BLaER1 (cell line): ENCODE measurements around the gene THUMPD3.
A peak's percentile ranks its signal among the peaks of the same experiment; 100 is the strongest.

Source experiments
- H3K27ac ChIP-seq: shearing (Covaris generic); formaldehyde crosslinking; 2 replicates; pipeline ENCODE4 v1.8.1; 2022
- H3K27me3 ChIP-seq: shearing (Covaris generic); formaldehyde crosslinking; 2 replicates; pipeline ENCODE4 v1.8.1; 2022
- H3K36me3 ChIP-seq: shearing (Covaris generic); formaldehyde crosslinking; 2 replicates; pipeline ENCODE4 v1.8.1; 2022
- H3K4me1 ChIP-seq: shearing (Covaris generic); formaldehyde crosslinking; 2 replicates; pipeline ENCODE4 v1.8.1; 2022
- H3K4me2 ChIP-seq: shearing (Covaris generic); formaldehyde crosslinking; 2 replicates; pipeline ENCODE4 v1.8.1; 2022
- H3K4me3 ChIP-seq: shearing (Covaris generic); formaldehyde crosslinking; 2 replicates; pipeline ENCODE4 v1.8.1; 2022
- H3K9ac ChIP-seq: shearing (Covaris generic); formaldehyde crosslinking; 2 replicates; pipeline ENCODE4 v1.8.1; 2022
- H3K9me3 ChIP-seq: shearing (Covaris generic); formaldehyde crosslinking; 2 replicates; pipeline ENCODE4 v1.8.1; 2022
- H4K20me1 ChIP-seq: shearing (Covaris generic); formaldehyde crosslinking; 2 replicates; pipeline ENCODE4 v1.8.1; 2022
- Cebpa-rat ChIP-seq: shearing (Covaris generic); IDR thresholded peaks from 2 replicates; pipeline ENCODE4 v1.8.1; 2022

The THUMPD3 gene

DNA sequence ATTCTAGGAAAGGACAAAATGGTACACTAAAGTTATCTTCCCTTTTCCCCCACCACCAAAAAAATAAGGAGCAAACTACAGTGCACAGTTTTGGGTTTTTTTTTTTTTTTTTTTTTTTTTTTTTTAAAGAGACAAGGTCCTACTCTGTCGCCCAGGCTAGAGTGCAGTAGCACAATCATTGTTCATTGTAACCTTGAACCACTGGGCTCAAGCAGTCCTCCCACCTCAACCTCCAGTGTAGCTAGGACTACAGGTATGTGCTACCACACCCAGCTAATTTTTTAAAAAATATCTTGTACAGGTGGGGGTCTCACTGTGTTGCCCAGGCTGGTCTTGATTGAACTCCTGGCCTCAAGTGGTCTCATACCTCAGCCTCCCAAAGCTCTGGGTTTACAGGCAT is 49.4 kb downstream of the THUMPD3 start:
- H3K27me3 ChIP-seq, result no peaks in the 10 kb centered on the region

DNA sequence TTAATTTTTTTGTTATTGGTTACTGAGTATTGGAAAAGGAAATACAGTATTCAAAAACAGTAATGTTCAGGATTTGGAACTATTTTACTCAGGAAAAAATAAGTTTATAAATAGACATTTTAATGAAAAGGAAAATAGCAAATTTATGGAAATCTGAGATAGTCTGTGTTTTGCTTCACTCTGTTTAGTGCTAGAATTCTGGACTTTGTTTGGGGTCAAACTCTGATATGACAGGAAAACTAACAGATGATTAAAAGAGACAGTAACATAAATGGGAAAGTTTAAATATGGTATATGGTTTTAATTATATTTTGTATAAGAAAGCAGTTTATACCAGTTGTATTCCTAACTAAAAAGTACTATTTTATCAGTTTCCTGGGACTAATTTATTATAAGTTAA is 52.0 kb downstream of the THUMPD3 start:
- Histone ChIP-seq H3K36me3 (peaks cover 54% of the 10 kb centered on the region), H4K20me1 (peaks cover 100% of the 10 kb centered on the region), H3K9me3 (no peaks in the 10 kb centered on the region; the same call in 1 of the 2 replicates), H3K4me1 (no peaks in the 10 kb centered on the region), H3K4me3 (no peak overlapping the region), H3K27ac (no peak overlapping the region), H3K9ac (no peak overlapping the region), H3K27me3 (no peaks in the 10 kb centered on the region), H3K4me2 (no peak overlapping the region)
- no peak for TF ChIP-seq Cebpa-rat

More for the DNA sequence above, 49.4 kb downstream of the THUMPD3 start:
- peaks cover 52% of the 10 kb centered on the region for H3K36me3 ChIP-seq
- TF ChIP-seq Cebpa-rat, result no peak
- H4K20me1 ChIP-seq, result peaks cover 100% of the 10 kb centered on the region
- H3K9ac ChIP-seq, result no peak overlapping the region
- H3K4me3 ChIP-seq, result no peak overlapping the region
- peaks cover 7% of the 10 kb centered on the region for H3K4me1 ChIP-seq
- no peak overlapping the region for H3K27ac ChIP-seq
- no peaks in the 10 kb centered on the region; the same call in 1 of the 2 replicates for H3K9me3 ChIP-seq
- H3K4me2 ChIP-seq, result no peak overlapping the region

DNA sequence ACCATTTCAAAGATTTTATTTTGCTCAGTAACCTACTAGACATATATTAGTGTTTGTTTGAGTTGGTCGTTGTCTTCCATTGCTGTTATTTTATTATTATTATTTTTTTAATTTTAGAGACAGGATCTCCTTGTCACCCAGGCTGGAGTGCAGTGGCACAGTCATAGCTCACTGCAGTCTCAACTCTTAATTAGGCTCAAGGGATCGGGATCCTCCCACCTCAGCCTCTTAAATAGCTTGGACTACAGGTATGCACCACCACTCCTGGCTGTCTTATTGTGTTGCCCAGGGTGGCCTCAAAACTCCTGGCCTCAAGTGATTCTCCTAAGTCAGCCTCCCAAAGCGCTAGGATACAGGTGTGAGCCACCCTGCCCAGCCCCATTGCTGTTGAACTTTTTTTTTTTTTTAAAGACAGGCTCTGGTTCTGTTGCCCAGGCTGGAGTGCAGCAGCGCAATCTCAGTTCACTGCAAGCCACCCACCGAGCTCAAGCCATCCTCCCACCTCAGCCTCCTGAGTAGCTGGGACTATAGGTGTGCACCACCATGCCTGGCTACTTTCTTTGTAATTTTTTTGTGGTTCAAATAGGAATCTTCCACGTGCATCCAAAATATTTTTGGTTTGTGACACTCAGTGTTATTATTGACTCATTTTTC is 52.8 kb downstream of the THUMPD3 start:
- H4K20me1 ChIP-seq, result peaks cover 100% of the 10 kb centered on the region
- no peak overlapping the region for H3K9ac ChIP-seq
- no peaks in the 10 kb centered on the region for H3K27me3 ChIP-seq
- H3K9me3 ChIP-seq, result no peaks in the 10 kb centered on the region; the same call in 1 of the 2 replicates
- H3K27ac ChIP-seq, result no peak overlapping the region
- TF ChIP-seq Cebpa-rat, result no peak
- H3K4me3 ChIP-seq, result no peak overlapping the region
- H3K4me1 ChIP-seq, result no peaks in the 10 kb centered on the region
- H3K4me2 ChIP-seq, result no peak overlapping the region
- peaks cover 54% of the 10 kb centered on the region for H3K36me3 ChIP-seq

- H3K9ac ChIP-seq, result no peak overlapping the region
- no peak overlapping the region for H3K4me2 ChIP-seq
- no peaks in the 10 kb centered on the region; the same call in 1 of the 2 replicates for H3K9me3 ChIP-seq
- H3K4me3 ChIP-seq, result no peak overlapping the region
- H4K20me1 ChIP-seq, result peaks cover 100% of the 10 kb centered on the region
- H3K4me1 ChIP-seq, result peaks cover 6% of the 10 kb centered on the region; the same call in 1 of the 2 replicates
- no peak overlapping the region for H3K27ac ChIP-seq
- no peaks in the 10 kb centered on the region for H3K27me3 ChIP-seq
- no peak for TF ChIP-seq Cebpa-rat
- H3K36me3 ChIP-seq, result peaks cover 54% of the 10 kb centered on the region
These were observed 53.4 kb downstream of the THUMPD3 start for GRCh38 chr3:9416139-9416780.

GRCh38 chr3:9420850-9421549 is 58.1 kb downstream of the THUMPD3 start:
- H3K27me3 ChIP-seq, result no peaks in the 10 kb centered on the region
- H3K36me3 ChIP-seq, result peaks cover 49% of the 10 kb centered on the region
- no peak for TF ChIP-seq Cebpa-rat
- no peak overlapping the region for H3K27ac ChIP-seq
- H3K4me2 ChIP-seq, result no peak overlapping the region
- H3K4me3 ChIP-seq, result no peak overlapping the region
- peaks cover 100% of the 10 kb centered on the region for H4K20me1 ChIP-seq
- no peaks in the 10 kb centered on the region for H3K9me3 ChIP-seq
- H3K4me1 ChIP-seq, result peaks cover 25% of the 10 kb centered on the region
- H3K9ac ChIP-seq, result no peak overlapping the region

DNA sequence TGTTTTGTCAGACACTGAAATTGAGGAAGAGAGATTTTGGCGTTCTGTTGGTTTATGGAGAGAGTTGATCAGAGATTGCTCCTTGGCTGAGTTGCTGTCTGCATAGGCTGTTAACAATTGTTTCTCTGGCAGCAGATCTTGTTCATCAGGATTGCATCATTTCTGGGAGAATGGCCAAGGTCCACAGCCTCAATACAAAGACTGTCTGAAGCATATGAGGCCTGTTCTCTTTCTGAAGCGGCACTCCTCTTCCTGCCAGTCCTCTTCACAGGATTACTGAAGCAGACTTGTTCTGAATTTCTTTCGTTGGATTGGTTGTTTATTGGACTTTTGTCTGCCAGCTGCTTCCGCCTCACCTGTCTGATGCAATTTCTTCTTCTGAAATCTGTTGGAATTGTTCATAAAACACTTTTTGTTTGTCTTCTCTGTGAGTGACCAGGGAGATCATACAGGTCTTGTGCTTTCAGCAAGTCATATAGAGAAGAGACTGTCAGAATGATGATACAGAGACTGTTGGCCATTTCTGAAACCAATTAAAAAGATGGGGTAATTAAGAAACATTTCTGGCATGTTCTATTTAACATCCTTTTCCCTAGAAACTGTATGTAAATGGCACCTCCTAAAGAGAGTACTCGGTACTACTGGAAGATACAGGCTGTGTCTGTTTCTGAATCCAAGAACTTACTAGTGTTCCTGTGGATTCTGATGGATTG is 60.0 kb downstream of the THUMPD3 start:
- TF ChIP-seq Cebpa-rat, result peak; percentile 90
- no peak overlapping the region for H3K4me3 ChIP-seq
- peaks cover 53% of the 10 kb centered on the region for H3K36me3 ChIP-seq
- peak overlapping the region; percentile 49; the same call in 1 of the 2 replicates for H3K9ac ChIP-seq
- H4K20me1 ChIP-seq, result peaks cover 100% of the 10 kb centered on the region
- no peaks in the 10 kb centered on the region for H3K27me3 ChIP-seq
- peak overlapping the region; percentile 41; the same call in 1 of the 2 replicates for H3K4me2 ChIP-seq
- no peaks in the 10 kb centered on the region for H3K9me3 ChIP-seq
- peaks cover 25% of the 10 kb centered on the region for H3K4me1 ChIP-seq
- peak overlapping the region; percentile 58 for H3K27ac ChIP-seq

GRCh38 chr3:9428411-9428810 is 65.6 kb downstream of the THUMPD3 start:
- H3K36me3 ChIP-seq, result peaks cover 90% of the 10 kb centered on the region

GRCh38 chr3:9430733-9431132 is 67.9 kb downstream of the THUMPD3 start:
- no peaks in the 10 kb centered on the region for H3K9me3 ChIP-seq
- H3K36me3 ChIP-seq, result peaks cover 99% of the 10 kb centered on the region
- no peaks in the 10 kb centered on the region for H3K27me3 ChIP-seq
- H3K4me2 ChIP-seq, result no peak overlapping the region
- no peaks in the 10 kb centered on the region for H3K4me1 ChIP-seq
- no peak overlapping the region for H3K4me3 ChIP-seq
- H3K27ac ChIP-seq, result no peak overlapping the region
- H4K20me1 ChIP-seq, result peaks cover 93% of the 10 kb centered on the region
- TF ChIP-seq Cebpa-rat, result no peak
- H3K9ac ChIP-seq, result no peak overlapping the region

More at GRCh38 chr3:9428411-9428810, 65.6 kb downstream of the THUMPD3 start:
- H4K20me1 ChIP-seq, result peaks cover 98% of the 10 kb centered on the region
- H3K9ac ChIP-seq, result no peak overlapping the region
- H3K27ac ChIP-seq, result no peak overlapping the region
- H3K27me3 ChIP-seq, result no peaks in the 10 kb centered on the region
- H3K9me3 ChIP-seq, result no peaks in the 10 kb centered on the region
- H3K4me2 ChIP-seq, result no peak overlapping the region
- H3K4me1 ChIP-seq, result no peaks in the 10 kb centered on the region
- TF ChIP-seq Cebpa-rat, result no peak
- no peak overlapping the region for H3K4me3 ChIP-seq

- Histone ChIP-seq H3K9me3 (no peaks in the 10 kb centered on the region), H3K4me1 (no peaks in the 10 kb centered on the region), H3K4me3 (no peak overlapping the region), H3K9ac (no peak overlapping the region), H3K36me3 (peaks cover 100% of the 10 kb centered on the region), H3K4me2 (no peak overlapping the region), H3K27ac (no peak overlapping the region), H3K27me3 (no peaks in the 10 kb centered on the region), H4K20me1 (peaks cover 93% of the 10 kb centered on the region)
- no peak for TF ChIP-seq Cebpa-rat
These were observed 71.0 kb downstream of the THUMPD3 start for GRCh38 chr3:9433627-9434521.
